ENCODE measurements around the gene CCDC97.

DNA sequence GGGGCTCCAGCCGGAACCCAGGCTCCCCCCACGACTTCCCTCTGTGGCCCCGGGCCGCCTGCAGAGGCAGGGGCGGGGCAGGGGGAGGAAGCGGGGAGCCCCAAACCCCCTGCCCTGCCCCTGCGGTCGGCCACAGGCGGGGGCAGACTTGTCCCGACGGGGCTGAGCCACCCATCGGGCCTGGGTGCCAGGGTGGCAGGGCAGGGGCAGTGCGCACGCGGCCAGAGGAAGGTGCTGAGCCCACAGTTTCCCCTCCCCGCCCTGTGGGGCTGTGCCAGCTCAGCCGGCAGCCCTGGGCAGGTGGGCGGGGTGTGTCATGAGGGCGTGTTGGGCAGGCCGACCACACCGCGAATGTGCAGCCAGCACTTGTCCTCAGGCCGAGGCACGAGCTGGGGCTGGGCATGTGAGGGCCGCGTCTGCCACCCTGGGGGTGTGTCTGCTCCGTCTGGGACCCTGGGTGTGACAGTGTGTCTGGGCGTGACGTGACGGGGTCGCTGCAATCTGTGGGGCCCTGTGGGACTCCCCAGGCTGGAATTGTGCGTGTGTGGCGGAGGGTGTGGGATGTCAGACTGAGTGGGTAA lies 17.7 kb downstream of the CCDC97 start:
- TF ChIP-seq, protein P1, sequence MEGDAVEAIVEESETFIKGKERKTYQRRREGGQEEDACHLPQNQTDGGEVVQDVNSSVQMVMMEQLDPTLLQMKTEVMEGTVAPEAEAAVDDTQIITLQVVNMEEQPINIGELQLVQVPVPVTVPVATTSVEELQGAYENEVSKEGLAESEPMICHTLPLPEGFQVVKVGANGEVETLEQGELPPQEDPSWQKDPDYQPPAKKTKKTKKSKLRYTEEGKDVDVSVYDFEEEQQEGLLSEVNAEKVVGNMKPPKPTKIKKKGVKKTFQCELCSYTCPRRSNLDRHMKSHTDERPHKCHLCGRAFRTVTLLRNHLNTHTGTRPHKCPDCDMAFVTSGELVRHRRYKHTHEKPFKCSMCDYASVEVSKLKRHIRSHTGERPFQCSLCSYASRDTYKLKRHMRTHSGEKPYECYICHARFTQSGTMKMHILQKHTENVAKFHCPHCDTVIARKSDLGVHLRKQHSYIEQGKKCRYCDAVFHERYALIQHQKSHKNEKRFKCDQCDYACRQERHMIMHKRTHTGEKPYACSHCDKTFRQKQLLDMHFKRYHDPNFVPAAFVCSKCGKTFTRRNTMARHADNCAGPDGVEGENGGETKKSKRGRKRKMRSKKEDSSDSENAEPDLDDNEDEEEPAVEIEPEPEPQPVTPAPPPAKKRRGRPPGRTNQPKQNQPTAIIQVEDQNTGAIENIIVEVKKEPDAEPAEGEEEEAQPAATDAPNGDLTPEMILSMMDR (IDR thresholded peaks at IDR 0.05 in 4 of 5, conservative IDR thresholded peaks at IDR 0.05 in 1 of 5) = no peak
- no peak for TF ChIP-seq POLR2A (IDR thresholded peaks at IDR 0.05)

Data from gastrocnemius medialis (tissue), 4 donors.